OCI-LY7 (cell line): ENCODE results near the gene GNG12. TPM values are rescaled to one million over a fixed set of nuclear protein-coding genes. Genes with fewer than 3 reads are reported as not detected.

Source experiments
- BruUV-seq: library from RNA; stranded (reverse); fragments of 400-500 nt; replicated peaks from 2 replicates; lab custom pipeline; 2021; lab: Mats Ljungman, UMichigan
- CTCF ChIA-PET: fragments of 300-600 bp; sonication (Branson Sonifier 250); formaldehyde crosslinking; loops from one replicate; lab custom pipeline; 2022; ENCODE audit warnings: antibody characterized with exemption; ENCODE audit not compliant: unreplicated experiment; lab: Charles Lee
- POLR2A ChIA-PET: fragments of 300-600 bp; sonication (Branson Sonifier 250); formaldehyde crosslinking; loops from one replicate; lab custom pipeline; 2022; ENCODE audit warnings: antibody characterized with exemption; lab: Charles Lee
- DNase-seq: peaks from one replicate; pipeline ENCODE4 v3.0.0-alpha.2; 2015; ENCODE audit warnings: low spot score
- H2AFZ ChIP-seq: fragments of 200-600 bp; sonication (generic), shearing (Covaris generic); 2 replicates; pipeline ENCODE4 v1.6.1; 2014; ENCODE audit warnings: mild to moderate bottlenecking, antibody characterized with exemption, low read length, moderate library complexity
- H3K27ac ChIP-seq: fragments of 200-600 bp; sonication (generic); 2 replicates; pipeline ENCODE4 v1.5.1; 2014; ENCODE audit warnings: mixed run types, low read depth, mild to moderate bottlenecking, moderate library complexity, low read length, inconsistent platforms; ENCODE audit not compliant: poor library complexity, severe bottlenecking
- H3K36me3 ChIP-seq: fragments of 200-600 bp; sonication (generic); 2 replicates; pipeline ENCODE4 v1.6.1; 2014; ENCODE audit warnings: mild to moderate bottlenecking, antibody characterized with exemption, low read length, moderate library complexity, mixed read lengths; ENCODE audit not compliant: insufficient read depth
- H3K4me1 ChIP-seq: fragments of 200-600 bp; sonication (generic); 2 replicates; pipeline ENCODE4 v1.5.1; 2014; ENCODE audit warnings: mild to moderate bottlenecking, low read length; ENCODE audit not compliant: insufficient read depth, poor library complexity, severe bottlenecking
- H3K4me2 ChIP-seq: fragments of 200-600 bp; sonication (generic); 2 replicates; pipeline ENCODE4 v1.6.1; 2014; ENCODE audit warnings: mild to moderate bottlenecking, low read length
- H3K4me3 ChIP-seq: fragments of 200-600 bp; sonication (generic); 2 replicates; pipeline ENCODE4 v1.5.1; 2014; ENCODE audit warnings: mild to moderate bottlenecking, low read depth, low read length; ENCODE audit not compliant: poor library complexity, severe bottlenecking
- H3K79me2 ChIP-seq: fragments of 200-600 bp; sonication (generic); 2 replicates; pipeline ENCODE4 v1.6.1; 2016; ENCODE audit warnings: low read depth, mild to moderate bottlenecking, low read length, moderate library complexity, mixed read lengths; ENCODE audit not compliant: insufficient read depth
- H3K9me2 ChIP-seq: fragments of 200-600 bp; sonication (generic); 2 replicates; pipeline ENCODE4 v1.6.1; 2016; ENCODE audit warnings: mild to moderate bottlenecking, low read length, mixed read lengths; ENCODE audit not compliant: insufficient read depth
- H3K9me3 ChIP-seq: fragments of 200-600 bp; sonication (generic); 2 replicates; pipeline ENCODE4 v1.6.1; 2014; ENCODE audit warnings: mild to moderate bottlenecking, mixed run types, low read length, mixed read lengths
- H4K20me1 ChIP-seq: fragments of 200-600 bp; sonication (generic); 2 replicates; pipeline ENCODE4 v1.6.1; 2014; ENCODE audit warnings: mild to moderate bottlenecking, antibody characterized with exemption, low read length, moderate library complexity, mixed read lengths; ENCODE audit not compliant: insufficient read depth
- EZH2phosphoT487 ChIP-seq: fragments of 200-600 bp; sonication (generic); IDR thresholded peaks from 2 replicates; pipeline ENCODE4 v1.6.1; 2018; ENCODE audit warnings: low read depth, borderline replicate concordance, mild to moderate bottlenecking, mixed run types, antibody characterized with exemption, low read length, moderate library complexity, mixed read lengths
- intact Hi-C: fragments of 100-400 bp; cut with micrococcal nuclease; formaldehyde crosslinking; loops from one replicate; pipeline ENCODE4 v1.10.0; 2022; ENCODE audit not compliant: unreplicated experiment
- total RNA-seq, 2 experiments: library from RNA; depleted of rRNA in 1 of 2; stranded (reverse); fragments of >200 nt in 1 of 2; shearing (Covaris generic) in 1 of 2; gene quantifications; 2 replicates each; pipeline ENCODE4 v1.2.3, GENCODE V29; 2014 to 2022
- TF ChIP-seq, protein P1 (sequence below): fragments of 200-600 bp; sonication (generic); conservative IDR thresholded peaks from 2 replicates; pipeline ENCODE4 v1.5.1; 2014; ENCODE audit warnings: mild to moderate bottlenecking, antibody characterized with exemption, low read length, moderate library complexity, mixed read lengths

GNG12 gene
- total RNA-seq, 2 experiments from 2014 or later, result 0.10 TPM; not detected in 1

DNA sequence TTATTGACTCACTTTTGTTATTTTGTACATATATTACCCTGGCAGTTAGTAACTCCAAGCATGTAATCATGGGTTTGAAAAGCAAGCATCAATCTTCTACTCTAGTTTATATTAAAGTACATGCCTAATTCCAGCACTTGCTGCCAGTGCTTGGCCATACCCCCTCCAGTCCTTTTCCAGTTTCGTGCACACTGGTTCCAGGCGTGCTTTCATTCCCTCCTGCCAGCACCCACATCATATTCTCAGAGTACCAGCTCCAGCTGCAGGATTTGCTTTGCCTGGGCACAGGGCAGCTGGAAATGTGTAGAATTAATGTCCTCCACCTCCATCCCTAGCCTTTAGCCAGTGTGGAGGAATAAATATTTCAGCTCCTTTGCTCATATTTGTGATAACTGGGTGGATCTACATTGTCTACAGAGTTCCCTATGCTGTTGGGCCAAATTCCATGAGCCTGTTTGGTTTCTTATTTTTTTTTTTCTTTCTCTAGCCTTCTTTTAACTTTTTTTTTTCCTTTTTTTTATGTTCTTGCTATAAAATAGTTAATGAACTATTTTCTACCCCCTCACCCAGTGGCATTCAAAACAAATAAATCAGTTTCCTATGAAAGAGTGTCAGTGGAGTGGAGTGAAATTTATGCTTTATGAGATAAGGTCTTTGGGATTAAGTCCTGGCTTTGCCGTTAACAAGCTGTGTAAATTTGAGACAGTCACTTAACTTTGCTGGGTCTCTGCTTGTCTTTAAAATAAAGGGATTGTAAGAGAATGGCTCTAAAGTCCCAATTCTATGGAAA, 2.6 kb upstream of the GNG12 start:
- ChIA-PET CTCF (interaction anchor here (0.6 kb wide), 1 partner anchor 70 kb away, joined by 3 read pairs; no protein-coding TSS in a partner anchor), POLR2A (interaction anchor here (0.5 to 0.6 kb wide), 2 partner anchors 17 to 1507 kb away, joined by 3 to 4 read pairs; no protein-coding TSS in a partner anchor)
- Histone ChIP-seq H3K36me3 (no peaks in the 10 kb centered on the region), H3K4me1 (no peaks in the 10 kb centered on the region), H3K79me2 (no peaks in the 10 kb centered on the region), H3K9me3 (no peaks in the 10 kb centered on the region), H4K20me1 (no peaks in the 10 kb centered on the region), H3K27ac (no peak overlapping the region), H3K4me2 (no peak overlapping the region), H3K4me3 (no peak overlapping the region), H2AFZ (no peak overlapping the region), H3K9me2 (no peaks in the 10 kb centered on the region)
- BruUV-seq, result no TSS peak
- TF ChIP-seq, protein P1, sequence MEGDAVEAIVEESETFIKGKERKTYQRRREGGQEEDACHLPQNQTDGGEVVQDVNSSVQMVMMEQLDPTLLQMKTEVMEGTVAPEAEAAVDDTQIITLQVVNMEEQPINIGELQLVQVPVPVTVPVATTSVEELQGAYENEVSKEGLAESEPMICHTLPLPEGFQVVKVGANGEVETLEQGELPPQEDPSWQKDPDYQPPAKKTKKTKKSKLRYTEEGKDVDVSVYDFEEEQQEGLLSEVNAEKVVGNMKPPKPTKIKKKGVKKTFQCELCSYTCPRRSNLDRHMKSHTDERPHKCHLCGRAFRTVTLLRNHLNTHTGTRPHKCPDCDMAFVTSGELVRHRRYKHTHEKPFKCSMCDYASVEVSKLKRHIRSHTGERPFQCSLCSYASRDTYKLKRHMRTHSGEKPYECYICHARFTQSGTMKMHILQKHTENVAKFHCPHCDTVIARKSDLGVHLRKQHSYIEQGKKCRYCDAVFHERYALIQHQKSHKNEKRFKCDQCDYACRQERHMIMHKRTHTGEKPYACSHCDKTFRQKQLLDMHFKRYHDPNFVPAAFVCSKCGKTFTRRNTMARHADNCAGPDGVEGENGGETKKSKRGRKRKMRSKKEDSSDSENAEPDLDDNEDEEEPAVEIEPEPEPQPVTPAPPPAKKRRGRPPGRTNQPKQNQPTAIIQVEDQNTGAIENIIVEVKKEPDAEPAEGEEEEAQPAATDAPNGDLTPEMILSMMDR, result no peak
- no peak for TF ChIP-seq EZH2phosphoT487
- DNase-seq, result no peak
- intact Hi-C loops, result no loop called here

DNA sequence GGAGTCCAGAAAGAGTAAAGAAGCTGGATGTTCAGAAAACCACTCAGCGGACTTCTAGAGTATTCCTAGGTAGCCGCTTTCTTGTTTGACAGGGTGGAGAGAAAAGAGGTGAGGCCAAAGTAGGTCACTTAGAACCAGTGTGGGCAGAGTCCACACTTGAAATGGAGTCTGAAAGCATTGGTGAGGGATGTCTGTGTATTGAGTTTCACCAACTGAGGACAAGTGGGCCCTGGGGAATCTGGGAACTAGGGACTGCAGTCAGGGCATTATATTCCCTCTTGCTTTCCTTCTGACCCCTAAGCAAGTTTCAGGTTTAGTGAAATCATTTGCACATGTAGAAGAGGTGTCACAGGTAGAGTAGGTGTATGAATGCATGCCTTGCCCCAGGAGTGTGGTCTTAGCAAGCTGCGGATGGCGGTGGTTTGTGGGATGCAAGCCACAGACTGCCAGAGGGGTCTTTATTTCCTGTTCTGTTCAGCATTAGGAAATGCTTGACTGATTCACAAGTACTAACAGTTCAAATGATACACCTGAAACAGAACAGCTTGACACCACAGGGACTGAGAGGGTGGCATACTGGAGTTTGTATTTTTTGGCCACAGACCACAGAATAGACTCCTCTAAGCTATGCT, 1.1 kb upstream of the GNG12 start:
- Histone ChIP-seq H3K4me3 (no peak overlapping the region), H3K79me2 (no peaks in the 10 kb centered on the region), H3K4me2 (no peak overlapping the region), H2AFZ (no peak overlapping the region), H3K27ac (no peak overlapping the region), H3K9me2 (no peaks in the 10 kb centered on the region), H4K20me1 (no peaks in the 10 kb centered on the region), H3K4me1 (no peaks in the 10 kb centered on the region), H3K9me3 (no peaks in the 10 kb centered on the region), H3K36me3 (no peaks in the 10 kb centered on the region)
- no TSS peak for BruUV-seq
- no peak for TF ChIP-seq EZH2phosphoT487
- TF ChIP-seq, protein P1, result no peak
- intact Hi-C loops, result no loop called here
- no peak for DNase-seq
- POLR2A ChIA-PET, result interaction anchor here (0.6 kb wide), 1 partner anchor 492 kb away, joined by 4 read pairs; no protein-coding TSS in a partner anchor
- CTCF ChIA-PET, result no interaction called here

DNA sequence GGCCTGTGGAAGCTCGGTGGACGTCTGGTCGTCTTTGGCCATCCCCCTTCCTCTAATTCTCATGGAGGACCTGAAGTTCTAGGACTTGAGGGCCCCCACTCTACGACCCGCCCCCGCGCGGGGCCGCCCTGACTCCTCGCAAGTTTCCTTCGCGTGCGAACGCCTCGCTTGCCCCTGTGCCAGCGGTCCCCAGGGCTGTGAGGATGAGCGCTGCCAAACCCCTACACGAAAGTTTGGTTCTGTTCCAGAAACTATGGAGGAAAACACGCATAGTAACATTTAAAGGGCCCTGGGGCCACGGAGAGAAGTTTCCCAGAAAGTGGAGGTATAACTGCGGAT, 304 bp upstream of the GNG12 start:
- no peak for DNase-seq
- H2AFZ ChIP-seq, result no peak overlapping the region
- H3K9me2 ChIP-seq, result no peaks in the 10 kb centered on the region
- H4K20me1 ChIP-seq, result no peaks in the 10 kb centered on the region
- no peaks in the 10 kb centered on the region for H3K36me3 ChIP-seq
- no peak for TF ChIP-seq EZH2phosphoT487
- TF ChIP-seq, protein P1, result no peak
- no peaks in the 10 kb centered on the region for H3K9me3 ChIP-seq
- no peak overlapping the region for H3K27ac ChIP-seq
- intact Hi-C loops, result no loop called here
- H3K79me2 ChIP-seq, result no peaks in the 10 kb centered on the region
- ChIA-PET POLR2A (no interaction called here), CTCF (no interaction called here)
- H3K4me1 ChIP-seq, result no peaks in the 10 kb centered on the region
- H3K4me2 ChIP-seq, result no peak overlapping the region
- BruUV-seq, result no TSS peak
- H3K4me3 ChIP-seq, result no peak overlapping the region
